IMR-90 (cell line): ENCODE data around the gene ACOX2.

Experiments
- BHLHE40 ChIP-seq: fragments of 150-350 bp; IDR thresholded peaks from 2 replicates; pipeline ENCODE4 v1.6.1; 2016; ENCODE audit warnings: mild to moderate bottlenecking, low read depth, low read length
- CEBPB ChIP-seq: IDR thresholded peaks from 2 replicates; pipeline ENCODE4 v1.6.1; 2012; ENCODE audit warnings: low read depth, low read length, improper control_type of control experiment
- CHD1 ChIP-seq: IDR thresholded peaks from 2 replicates; pipeline ENCODE4 v1.6.1; 2012; ENCODE audit warnings: low read depth, low read length, improper control_type of control experiment
- FOS ChIP-seq: fragments of 150-350 bp; IDR thresholded peaks from 2 replicates; pipeline ENCODE4 v1.6.1; 2016; ENCODE audit warnings: low read depth, low read length
- MAFK ChIP-seq: IDR thresholded peaks from 2 replicates; pipeline ENCODE4 v1.6.1; 2012; ENCODE audit warnings: low read depth, low read length, improper control_type of control experiment
- MAZ ChIP-seq: IDR thresholded peaks from 2 replicates; pipeline ENCODE4 v1.6.1; 2012; ENCODE audit warnings: low read depth, mild to moderate bottlenecking, low read length, improper control_type of control experiment, moderate library complexity, borderline replicate concordance
- MXI1 ChIP-seq: IDR thresholded peaks from 2 replicates; pipeline ENCODE4 v1.6.1; 2012; ENCODE audit warnings: low read depth, mild to moderate bottlenecking, low read length, moderate library complexity, borderline replicate concordance
- NFE2L2 ChIP-seq: fragments of 150-350 bp; IDR thresholded peaks from 2 replicates; pipeline ENCODE4 v1.6.1; 2016; ENCODE audit warnings: low read depth, mild to moderate bottlenecking, low read length
- POLR2A ChIP-seq: IDR thresholded peaks from 2 replicates; pipeline ENCODE4 v1.6.1; 2012; ENCODE audit warnings: mild to moderate bottlenecking, low read depth, low read length
- RAD21 ChIP-seq: IDR thresholded peaks from 2 replicates; pipeline ENCODE4 v1.6.1; 2012; ENCODE audit warnings: low read length, improper control_type of control experiment
- SMC3 ChIP-seq: fragments of 150-350 bp; IDR thresholded peaks from 2 replicates; pipeline ENCODE4 v1.6.1; 2016; ENCODE audit warnings: low read depth, mild to moderate bottlenecking, antibody characterized with exemption, low read length, moderate library complexity
- TF ChIP-seq, protein P1 (sequence below): conservative IDR thresholded peaks from 2 replicates; pipeline ENCODE4 v1.5.1; 2012; ENCODE audit warnings: mild to moderate bottlenecking, low read depth, low read length, improper control_type of control experiment
- TF ChIP-seq, protein P2 (sequence below): fragments of 150-350 bp; IDR thresholded peaks from 2 replicates; pipeline ENCODE4 v1.6.1; 2017; ENCODE audit warnings: mild to moderate bottlenecking, antibody characterized with exemption, low read length, low read depth
- TF ChIP-seq, protein P3 (sequence below): fragments of 150-350 bp; IDR thresholded peaks from 2 replicates; pipeline ENCODE4 v1.6.1; 2016; ENCODE audit warnings: low read depth, mild to moderate bottlenecking, low read length, moderate library complexity, borderline replicate concordance

DNA sequence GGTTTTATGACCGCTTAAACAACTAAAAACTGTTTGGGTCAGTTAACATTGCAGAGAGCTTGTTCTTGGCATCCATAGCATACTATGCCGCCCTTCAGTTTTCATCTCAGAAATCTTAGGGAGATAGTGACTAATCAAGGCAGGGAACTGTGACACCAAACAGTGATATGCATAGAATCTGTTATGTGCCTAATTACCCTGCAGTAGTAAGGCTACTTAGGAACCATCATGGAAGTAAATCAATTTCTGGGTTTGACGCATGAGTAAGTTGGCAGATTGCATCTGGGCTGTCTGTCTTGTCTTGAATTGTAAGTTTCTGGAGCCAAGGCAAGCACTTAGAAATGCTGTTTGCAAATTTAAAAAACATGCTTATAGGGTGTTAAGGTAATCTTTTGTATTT lies 22.6 kb downstream of the ACOX2 start:
- TF ChIP-seq, protein P1, sequence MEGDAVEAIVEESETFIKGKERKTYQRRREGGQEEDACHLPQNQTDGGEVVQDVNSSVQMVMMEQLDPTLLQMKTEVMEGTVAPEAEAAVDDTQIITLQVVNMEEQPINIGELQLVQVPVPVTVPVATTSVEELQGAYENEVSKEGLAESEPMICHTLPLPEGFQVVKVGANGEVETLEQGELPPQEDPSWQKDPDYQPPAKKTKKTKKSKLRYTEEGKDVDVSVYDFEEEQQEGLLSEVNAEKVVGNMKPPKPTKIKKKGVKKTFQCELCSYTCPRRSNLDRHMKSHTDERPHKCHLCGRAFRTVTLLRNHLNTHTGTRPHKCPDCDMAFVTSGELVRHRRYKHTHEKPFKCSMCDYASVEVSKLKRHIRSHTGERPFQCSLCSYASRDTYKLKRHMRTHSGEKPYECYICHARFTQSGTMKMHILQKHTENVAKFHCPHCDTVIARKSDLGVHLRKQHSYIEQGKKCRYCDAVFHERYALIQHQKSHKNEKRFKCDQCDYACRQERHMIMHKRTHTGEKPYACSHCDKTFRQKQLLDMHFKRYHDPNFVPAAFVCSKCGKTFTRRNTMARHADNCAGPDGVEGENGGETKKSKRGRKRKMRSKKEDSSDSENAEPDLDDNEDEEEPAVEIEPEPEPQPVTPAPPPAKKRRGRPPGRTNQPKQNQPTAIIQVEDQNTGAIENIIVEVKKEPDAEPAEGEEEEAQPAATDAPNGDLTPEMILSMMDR = no peak
- TF ChIP-seq POLR2A (no peak), FOS (no peak), RAD21 (no peak), SMC3 (no peak), CEBPB (no peak), MAZ (no peak), BHLHE40 (no peak), CHD1 (no peak), MXI1 (no peak), MAFK (no peak), NFE2L2 (no peak)
- TF ChIP-seq, protein P2, sequence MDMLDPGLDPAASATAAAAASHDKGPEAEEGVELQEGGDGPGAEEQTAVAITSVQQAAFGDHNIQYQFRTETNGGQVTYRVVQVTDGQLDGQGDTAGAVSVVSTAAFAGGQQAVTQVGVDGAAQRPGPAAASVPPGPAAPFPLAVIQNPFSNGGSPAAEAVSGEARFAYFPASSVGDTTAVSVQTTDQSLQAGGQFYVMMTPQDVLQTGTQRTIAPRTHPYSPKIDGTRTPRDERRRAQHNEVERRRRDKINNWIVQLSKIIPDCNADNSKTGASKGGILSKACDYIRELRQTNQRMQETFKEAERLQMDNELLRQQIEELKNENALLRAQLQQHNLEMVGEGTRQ = no peak
- TF ChIP-seq, protein P3, sequence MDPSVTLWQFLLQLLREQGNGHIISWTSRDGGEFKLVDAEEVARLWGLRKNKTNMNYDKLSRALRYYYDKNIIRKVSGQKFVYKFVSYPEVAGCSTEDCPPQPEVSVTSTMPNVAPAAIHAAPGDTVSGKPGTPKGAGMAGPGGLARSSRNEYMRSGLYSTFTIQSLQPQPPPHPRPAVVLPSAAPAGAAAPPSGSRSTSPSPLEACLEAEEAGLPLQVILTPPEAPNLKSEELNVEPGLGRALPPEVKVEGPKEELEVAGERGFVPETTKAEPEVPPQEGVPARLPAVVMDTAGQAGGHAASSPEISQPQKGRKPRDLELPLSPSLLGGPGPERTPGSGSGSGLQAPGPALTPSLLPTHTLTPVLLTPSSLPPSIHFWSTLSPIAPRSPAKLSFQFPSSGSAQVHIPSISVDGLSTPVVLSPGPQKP = no peak
